Measurements from ENCODE around the gene ACTL10. TPM values are rescaled to one million over a fixed set of nuclear protein-coding genes. Genes with fewer than 3 reads are reported as not detected.

The ACTL10 gene
- total RNA-seq, 1 experiment from 2014 or later = 1.3 TPM

- TF ChIP-seq ZNF425 (CRISPR knock-in tag; conservative IDR thresholded peaks at IDR 0.05) (no peak), GABPB1 (CRISPR knock-in tag; IDR thresholded peaks at IDR 0.05) (no peak), CTCF (IDR thresholded peaks at IDR 0.05) (no peak), CREM (CRISPR knock-in tag; IDR thresholded peaks at IDR 0.05) (no peak), AR (CRISPR knock-in tag; IDR thresholded peaks at IDR 0.05) (no peak), KAT7 (CRISPR knock-in tag; IDR thresholded peaks at IDR 0.05; ENCODE audit: borderline replicate concordance) (no peak), ZBTB21 (CRISPR knock-in tag; IDR thresholded peaks at IDR 0.05; ENCODE audit: borderline replicate concordance) (no peak), ZNF671 (CRISPR knock-in tag; IDR thresholded peaks at IDR 0.05) (no peak), CBFB (CRISPR knock-in tag; IDR thresholded peaks at IDR 0.05; ENCODE audit: low read depth) (no peak)
Measured at GRCh38 chr20:33664762-33665144, 2.0 kb upstream of the ACTL10 start (continued).

- ChIA-PET CTCF (interaction anchor here (0.5 to 7.9 kb wide), 47 partner anchors 8 to 404 kb away, joined by 3 to 134 read pairs (median 4); partner anchors contain the start of genes CBFA2T2, CDK5RAP1, E2F1 and PXMP4), POLR2A (interaction anchor here (0.6 to 3.4 kb wide), 13 partner anchors 12 to 405 kb away, joined by 3 to 24 read pairs (median 4); partner anchors contain the start of genes CBFA2T2, CDK5RAP1, PXMP4 and ZNF341)
- TF ChIP-seq E2F1 (CRISPR knock-in tag; IDR thresholded peaks at IDR 0.05) = no peak
- TF ChIP-seq ZNF138 (CRISPR knock-in tag; conservative IDR thresholded peaks at IDR 0.05) = peak; percentile 15; the same call in 1 of the 2 replicates
- peak; percentile 52 for TF ChIP-seq TP53 (CRISPR knock-in tag; IDR thresholded peaks at IDR 0.05)
- TF ChIP-seq ZNF121 (CRISPR knock-in tag; IDR thresholded peaks at IDR 0.05) = peak; percentile 93
- 0 out of 2 replicates have a peak, but pooled peaks have one; percentile 75 for TF ChIP-seq JUN (CRISPR knock-in tag; IDR thresholded peaks at IDR 0.05)
- TF ChIP-seq TCF7 (CRISPR knock-in tag; IDR thresholded peaks at IDR 0.05; ENCODE audit: low read depth) = no peak
- TF ChIP-seq CDX4 (CRISPR knock-in tag; IDR thresholded peaks at IDR 0.05; ENCODE audit: borderline replicate concordance) = no peak
- TF ChIP-seq EMX1 (CRISPR knock-in tag; IDR thresholded peaks at IDR 0.05) = 0 out of 2 replicates have a peak, but pooled peaks have one; percentile 16
- TF ChIP-seq KAT7 (CRISPR knock-in tag; IDR thresholded peaks at IDR 0.05; ENCODE audit: borderline replicate concordance) = peak; percentile 4; the same call in 1 of the 2 replicates
- peak; percentile 17; the same call in 1 of the 2 replicates for TF ChIP-seq NR2C2 (CRISPR knock-in tag; IDR thresholded peaks at IDR 0.05)
- TF ChIP-seq ETV6 (CRISPR knock-in tag; IDR thresholded peaks at IDR 0.05) = no peak
- peak; percentile 52; the same call in 1 of the 2 replicates for TF ChIP-seq ZNF263 (CRISPR knock-in tag; IDR thresholded peaks at IDR 0.05; ENCODE audit: low read depth)
- TF ChIP-seq CREM (CRISPR knock-in tag; IDR thresholded peaks at IDR 0.05) = 0 out of 2 replicates have a peak, but pooled peaks have one; percentile 51
- TF ChIP-seq RORB (CRISPR knock-in tag; IDR thresholded peaks at IDR 0.05) = no peak
- no peak; the same call in 1 of the 2 replicates for TF ChIP-seq ZNF219 (CRISPR knock-in tag; IDR thresholded peaks at IDR 0.05; ENCODE audit: borderline replicate concordance)
- TF ChIP-seq USF1 (CRISPR knock-in tag; IDR thresholded peaks at IDR 0.05) = no peak
- peak; percentile 78; the same call in 1 of the 2 replicates for TF ChIP-seq RELA (CRISPR knock-in tag; IDR thresholded peaks at IDR 0.05; ENCODE audit: borderline replicate concordance)
- peak; percentile 60; the same call in 1 of the 2 replicates for TF ChIP-seq E2F5 (CRISPR knock-in tag; IDR thresholded peaks at IDR 0.05)
- Mint-ChIP-seq H3K4me3 (peak overlapping the region; percentile 62), H3K9me3 (no peaks in the 10 kb centered on the region), H3K27me3 (ENCODE audit: low read depth) (peaks cover 14% of the 10 kb centered on the region), H3K4me1 (peaks cover 31% of the 10 kb centered on the region), H3K36me3 (peaks cover 5% of the 10 kb centered on the region; the same call in 1 of the 2 replicates), H3K27ac (no peak overlapping the region)
- ATAC-seq (no peak; the same call in 1 of the 2 replicates), DNase-seq (ENCODE audit: low spot score) (no peak)
Measured at GRCh38 chr20:33667245-33667675, 517 bp downstream of the ACTL10 start.

Data from WTC11 (cell line).